Measurements from ENCODE around the gene CTNNA2. TPM values are rescaled to one million over a fixed set of nuclear protein-coding genes. Genes with fewer than 3 reads are reported as not detected.
A peak's percentile ranks its signal among the peaks of the same experiment; 100 is the strongest.

CTNNA2 gene
- total and polyA plus RNA-seq, 12 donors = 0.12 to 5.0 (median 1.4) TPM; not detected in 1

GRCh38 chr2:80233333-80233732, 720.5 kb downstream of the CTNNA2 start:
- H3K4me3 ChIP-seq = no peak overlapping the region
- H3K9me3 ChIP-seq (replicated peaks in 1 of 3) = no peaks in the 10 kb centered on the region
- WGBS, 4 donors = 54 to 75% (median 65%) methylated on average over 1 of the region's 1 CpG
- TF ChIP-seq, protein P1, sequence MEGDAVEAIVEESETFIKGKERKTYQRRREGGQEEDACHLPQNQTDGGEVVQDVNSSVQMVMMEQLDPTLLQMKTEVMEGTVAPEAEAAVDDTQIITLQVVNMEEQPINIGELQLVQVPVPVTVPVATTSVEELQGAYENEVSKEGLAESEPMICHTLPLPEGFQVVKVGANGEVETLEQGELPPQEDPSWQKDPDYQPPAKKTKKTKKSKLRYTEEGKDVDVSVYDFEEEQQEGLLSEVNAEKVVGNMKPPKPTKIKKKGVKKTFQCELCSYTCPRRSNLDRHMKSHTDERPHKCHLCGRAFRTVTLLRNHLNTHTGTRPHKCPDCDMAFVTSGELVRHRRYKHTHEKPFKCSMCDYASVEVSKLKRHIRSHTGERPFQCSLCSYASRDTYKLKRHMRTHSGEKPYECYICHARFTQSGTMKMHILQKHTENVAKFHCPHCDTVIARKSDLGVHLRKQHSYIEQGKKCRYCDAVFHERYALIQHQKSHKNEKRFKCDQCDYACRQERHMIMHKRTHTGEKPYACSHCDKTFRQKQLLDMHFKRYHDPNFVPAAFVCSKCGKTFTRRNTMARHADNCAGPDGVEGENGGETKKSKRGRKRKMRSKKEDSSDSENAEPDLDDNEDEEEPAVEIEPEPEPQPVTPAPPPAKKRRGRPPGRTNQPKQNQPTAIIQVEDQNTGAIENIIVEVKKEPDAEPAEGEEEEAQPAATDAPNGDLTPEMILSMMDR (IDR thresholded peaks at IDR 0.05) = no peak
- TF ChIP-seq POLR2A (IDR thresholded peaks at IDR 0.05) = no peak
- DNase-seq = no peak
- no peaks in the 10 kb centered on the region for H3K36me3 ChIP-seq (replicated peaks in 1 of 2)
- no peaks in the 10 kb centered on the region for H3K4me1 ChIP-seq (replicated peaks in 1 of 2)
- intact Hi-C loops (cut with DNase I) = no loop called here
- no peak overlapping the region for H3K27ac ChIP-seq
- no peaks in the 10 kb centered on the region for H3K27me3 ChIP-seq

- H3K4me1 ChIP-seq (replicated peaks in 1 of 2) = no peaks in the 10 kb centered on the region
- 54 to 59% (median 56%) methylated on average over 11 of the region's 11 CpGs for WGBS, 4 donors
- no peak overlapping the region for H3K27ac ChIP-seq
- no peaks in the 10 kb centered on the region for H3K9me3 ChIP-seq (replicated peaks in 1 of 3)
- peak in 6 of 7 donors; percentile 12 to 58 (median 20) for DNase-seq
- H3K27me3 ChIP-seq = no peaks in the 10 kb centered on the region
- no peak overlapping the region for H3K4me3 ChIP-seq
- intact Hi-C loops (cut with DNase I) = no loop called here
- no peaks in the 10 kb centered on the region for H3K36me3 ChIP-seq (replicated peaks in 1 of 2)
- TF ChIP-seq POLR2A (IDR thresholded peaks at IDR 0.05) = no peak
- TF ChIP-seq, protein P1 (IDR thresholded peaks at IDR 0.05) = peak in 5 of 6 experiments; percentile 37 to 53 (median 43)
These were observed 726.0 kb downstream of the CTNNA2 start for GRCh38 chr2:80238692-80239469.

- intact Hi-C loops (cut with DNase I) = loop anchor here in 1 of 2 donors (10.0 kb wide), 1 partner anchor 528 kb away; no protein-coding TSS in a partner anchor
- no peaks in the 10 kb centered on the region for H3K27me3 ChIP-seq
- H3K36me3 ChIP-seq (replicated peaks in 1 of 2) = no peaks in the 10 kb centered on the region
- H3K4me1 ChIP-seq (replicated peaks in 1 of 2) = no peaks in the 10 kb centered on the region
- no peak overlapping the region for H3K4me3 ChIP-seq
- no peaks in the 10 kb centered on the region for H3K9me3 ChIP-seq (replicated peaks in 1 of 3)
- no peak for DNase-seq
- H3K27ac ChIP-seq = no peak overlapping the region
- WGBS, 4 donors = 43 to 51% (median 48%) methylated on average over 3 of the region's 3 CpGs
- no peak for TF ChIP-seq POLR2A (IDR thresholded peaks at IDR 0.05)
- TF ChIP-seq, protein P1 (IDR thresholded peaks at IDR 0.05) = no peak
These were observed 729.6 kb downstream of the CTNNA2 start for GRCh38 chr2:80242355-80242910.

DNA sequence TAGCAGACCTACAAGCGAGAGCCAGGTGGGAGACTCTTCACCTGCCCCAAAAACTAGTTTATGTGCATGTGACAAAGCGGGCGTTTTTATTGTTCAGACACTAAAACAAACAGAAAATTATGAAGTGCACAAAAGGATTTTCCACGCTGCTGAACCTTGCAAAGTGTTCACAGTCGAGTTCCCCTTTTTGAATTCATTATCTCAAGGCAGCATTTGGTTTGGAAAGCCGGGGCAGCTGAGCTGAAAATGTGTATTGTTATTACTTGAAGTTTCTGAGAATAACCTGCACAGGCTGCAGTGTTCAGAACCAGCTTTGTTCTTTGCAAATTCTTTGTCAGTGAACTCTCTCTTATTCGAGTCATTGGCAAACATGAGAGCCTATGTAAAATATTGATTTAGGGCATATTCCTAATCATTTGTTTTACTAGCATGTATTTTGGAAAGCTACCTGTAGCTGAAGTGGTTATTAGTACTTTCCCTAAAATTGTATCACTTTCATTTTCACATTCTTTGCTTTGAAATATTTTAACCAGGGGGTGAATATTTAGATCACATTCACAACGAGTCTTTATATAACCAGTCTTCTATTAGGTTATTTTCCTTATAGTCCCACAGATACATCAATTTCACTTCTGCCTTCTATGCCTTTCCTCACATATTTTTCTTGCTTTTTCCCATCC, 732.2 kb downstream of the CTNNA2 start:
- H3K27me3 ChIP-seq = no peaks in the 10 kb centered on the region
- no peaks in the 10 kb centered on the region for H3K36me3 ChIP-seq (replicated peaks in 1 of 2)
- no peak for DNase-seq
- H3K27ac ChIP-seq = no peak overlapping the region
- H3K4me1 ChIP-seq (replicated peaks in 1 of 2) = no peaks in the 10 kb centered on the region
- intact Hi-C loops (cut with DNase I) = loop anchor here in 1 of 2 donors (10.0 kb wide), 1 partner anchor 530 kb away; no protein-coding TSS in a partner anchor
- no peak overlapping the region for H3K4me3 ChIP-seq
- H3K9me3 ChIP-seq (replicated peaks in 1 of 3) = no peaks in the 10 kb centered on the region
- TF ChIP-seq, protein P1 (IDR thresholded peaks at IDR 0.05) = no peak
- TF ChIP-seq POLR2A (IDR thresholded peaks at IDR 0.05) = no peak
- WGBS, 4 donors = 68 to 79% (median 71%) methylated on average over 8 of the region's 8 CpGs
